Suprapubic skin (tissue), 4 donors: ENCODE results near the gene CADM4.

Source experiments
- POLR2A ChIP-seq, 2 donors: fragments of 450-650 bp; IDR thresholded peaks; one replicate each; pipeline ENCODE4 v1.6.1; 2017; ENCODE audit warnings: antibody characterized with exemption in 2 of 2, mild to moderate bottlenecking in 2 of 2, moderate library complexity in 2 of 2
- POLR2AphosphoS5 ChIP-seq, 3 donors: sonication (generic); formaldehyde crosslinking; IDR thresholded peaks; one replicate each; pipeline ENCODE4 v1.6.1; 2017; ENCODE audit warnings: antibody characterized with exemption in 3 of 3
- TF ChIP-seq, protein P1 (sequence below), 2 donors: fragments of 200-600 bp in 1 of 2; fragments of 450-650 bp in 1 of 2; sonication (generic) in 1 of 2; IDR thresholded peaks; one replicate each; pipeline ENCODE4 v1.5.1; 2016 to 2019; ENCODE audit warnings: antibody characterized with exemption in 2 of 2, mild to moderate bottlenecking in 1 of 2, moderate library complexity in 1 of 2

DNA sequence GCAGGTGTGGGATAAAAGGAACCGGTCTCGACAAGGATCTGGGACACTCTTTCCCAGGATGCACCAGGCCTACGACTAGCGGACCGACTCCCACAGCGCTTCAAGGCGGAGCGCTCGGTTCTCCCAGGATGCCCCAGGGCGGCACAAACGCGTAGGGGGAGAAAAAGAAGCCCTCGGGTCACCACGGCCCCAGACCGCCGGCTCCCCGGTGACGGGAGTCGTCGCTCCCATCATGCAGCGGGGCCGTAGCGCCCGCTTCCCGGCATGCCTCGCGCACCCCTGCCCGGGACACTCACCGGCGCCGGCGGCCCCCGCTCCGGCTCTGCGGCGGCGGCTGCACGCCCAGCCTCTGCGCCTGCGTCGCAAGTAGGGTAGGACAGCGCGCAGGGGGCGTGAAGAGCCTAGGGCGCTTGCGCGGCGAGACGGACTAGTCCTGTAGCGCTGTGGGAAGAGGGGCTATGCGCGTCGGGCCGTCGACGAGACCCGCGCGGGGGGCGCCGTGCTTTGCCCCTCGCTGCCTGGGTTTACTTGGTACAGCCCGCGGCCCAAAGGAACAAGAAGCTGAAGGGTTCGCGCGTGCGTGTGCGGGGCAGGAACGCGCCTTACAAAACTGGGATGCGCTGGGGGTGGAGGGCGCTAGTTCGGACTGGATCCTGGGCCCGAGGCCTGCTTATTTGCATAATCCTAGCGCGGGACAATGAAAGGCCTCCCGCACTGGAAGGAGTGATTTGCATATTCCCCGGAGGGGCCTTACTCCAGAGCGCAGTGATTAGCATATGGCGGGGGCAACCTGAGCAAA lies 20.2 kb downstream of the CADM4 start, which contains the start of gene ZNF428:
- TF ChIP-seq, protein P1, sequence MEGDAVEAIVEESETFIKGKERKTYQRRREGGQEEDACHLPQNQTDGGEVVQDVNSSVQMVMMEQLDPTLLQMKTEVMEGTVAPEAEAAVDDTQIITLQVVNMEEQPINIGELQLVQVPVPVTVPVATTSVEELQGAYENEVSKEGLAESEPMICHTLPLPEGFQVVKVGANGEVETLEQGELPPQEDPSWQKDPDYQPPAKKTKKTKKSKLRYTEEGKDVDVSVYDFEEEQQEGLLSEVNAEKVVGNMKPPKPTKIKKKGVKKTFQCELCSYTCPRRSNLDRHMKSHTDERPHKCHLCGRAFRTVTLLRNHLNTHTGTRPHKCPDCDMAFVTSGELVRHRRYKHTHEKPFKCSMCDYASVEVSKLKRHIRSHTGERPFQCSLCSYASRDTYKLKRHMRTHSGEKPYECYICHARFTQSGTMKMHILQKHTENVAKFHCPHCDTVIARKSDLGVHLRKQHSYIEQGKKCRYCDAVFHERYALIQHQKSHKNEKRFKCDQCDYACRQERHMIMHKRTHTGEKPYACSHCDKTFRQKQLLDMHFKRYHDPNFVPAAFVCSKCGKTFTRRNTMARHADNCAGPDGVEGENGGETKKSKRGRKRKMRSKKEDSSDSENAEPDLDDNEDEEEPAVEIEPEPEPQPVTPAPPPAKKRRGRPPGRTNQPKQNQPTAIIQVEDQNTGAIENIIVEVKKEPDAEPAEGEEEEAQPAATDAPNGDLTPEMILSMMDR (IDR thresholded peaks at IDR 0.05) = no peak
- TF ChIP-seq POLR2A (IDR thresholded peaks at IDR 0.05) (peak in 1 of 2 donors; percentile 50), POLR2AphosphoS5 (IDR thresholded peaks at IDR 0.05) (peak in 1 of 3 donors; percentile 41)
